K562 (cell line): ENCODE measurements around the gene GPR3. TPM values are rescaled to one million over a fixed set of nuclear protein-coding genes. Genes with fewer than 3 reads are reported as not detected.

Experiments used
- LEF1 ChIP-seq: fragments of 450-650 bp; IDR thresholded peaks from 2 replicates; pipeline ENCODE4 v1.6.1; 2016; ENCODE audit warnings: mild to moderate bottlenecking
- MBD2 ChIP-seq: sonication (generic); IDR thresholded peaks from 2 replicates; pipeline ENCODE4 v1.6.1; 2016; ENCODE audit warnings: low read depth, borderline replicate concordance
- MYBL2 ChIP-seq, 2 experiments: fragments of 450-650 bp in 1 of 2; sonication (generic) in 1 of 2; formaldehyde crosslinking in 1 of 2; IDR thresholded peaks; 2 replicates each; pipeline versions ENCODE4 v1.6.1 to v1.8.1; 2017 to 2022; ENCODE audit warnings: borderline replicate concordance in 1 of 2, inconsistent platforms in 1 of 2, low read depth in 1 of 2, mild to moderate bottlenecking in 1 of 2, missing genetic modification reagents in 1 of 2, moderate library complexity in 1 of 2
- RAD51 ChIP-seq: fragments of 450-650 bp; IDR thresholded peaks from 2 replicates; pipeline ENCODE4 v1.7.1; 2016; ENCODE audit warnings: low read depth, mild to moderate bottlenecking, borderline replicate concordance
- SMARCB1 ChIP-seq: IDR thresholded peaks from 2 replicates; pipeline ENCODE4 v1.6.1; 2011; ENCODE audit warnings: improper control_type of control experiment, low read depth; ENCODE audit not compliant: insufficient read length
- TOE1 ChIP-seq, 2 experiments: fragments of 450-650 bp in 1 of 2; sonication (generic) in 1 of 2; formaldehyde crosslinking in 1 of 2; IDR thresholded peaks; 2 replicates each; pipeline versions ENCODE4 v1.7.1 to v1.8.0; 2016 to 2022; ENCODE audit warnings: borderline replicate concordance in 2 of 2, mild to moderate bottlenecking in 2 of 2, antibody characterized with exemption in 1 of 2, inconsistent platforms in 1 of 2, low read depth in 1 of 2, missing genetic modification reagents in 1 of 2, moderate library complexity in 1 of 2
- ZKSCAN1 ChIP-seq: fragments of 150-350 bp; IDR thresholded peaks from 2 replicates; pipeline ENCODE4 v1.6.1; 2016; ENCODE audit warnings: low read depth, low read length
- polyA plus RNA-seq, 8 experiments: library from polyadenylated mRNA; depleted of rRNA in 4 of 8; stranded (reverse) in 5 of 8; unstranded in 3 of 8; fragments of >200 nt; fragmentation: Nextera tagmentation in 2 of 8; fragmentation: Illumina TruSeq in 1 of 8; extraction: Ambion mirVana in 2 of 8; extraction: Trizol in 1 of 8; gene quantifications; 2 replicates each; pipeline versions ENCODE4 v1.2.1 to v1.2.3, GENCODE V29; 2011 to 2014; ENCODE audit warnings: inconsistent platforms in 1 of 8, missing spikeins in 1 of 8
- total RNA-seq, 7 experiments: library from RNA; depleted of rRNA in 6 of 7; stranded (reverse); fragments of >200 nt in 6 of 7; fragmentation: Illumina TruSeq in 2 of 7; extraction: Trizol in 2 of 7; gene quantifications; 2 replicates each; pipeline versions ENCODE4 v1.2.1 to v1.2.3, GENCODE V29; 2011 to 2021; ENCODE audit warnings: low replicate concordance in 1 of 7
- TF ChIP-seq, protein P1 (sequence below): sonication (generic); formaldehyde crosslinking; IDR thresholded peaks from 2 replicates; pipeline ENCODE4 v1.8.0; 2023; ENCODE audit warnings: missing genetic modification reagents, mild to moderate bottlenecking, borderline replicate concordance
- TF ChIP-seq, protein P2 (sequence below): fragments of 450-650 bp; IDR thresholded peaks from 2 replicates; pipeline ENCODE4 v1.7.0; 2016; ENCODE audit warnings: borderline replicate concordance
- TF ChIP-seq, protein P3 (sequence below): fragments of 200-800 bp; sonication (Bioruptor generic); IDR thresholded peaks from 2 replicates; pipeline ENCODE4 v1.6.1; 2017; ENCODE audit warnings: missing genetic modification characterization, missing compliant biosample characterization

GPR3 gene
- total and polyA plus RNA-seq, 9 of the 15 experiments (the other 6 are each of a cell fraction or from before 2014, with no cell fraction given): 0.24 to 11.5 (median 3.7) TPM

DNA sequence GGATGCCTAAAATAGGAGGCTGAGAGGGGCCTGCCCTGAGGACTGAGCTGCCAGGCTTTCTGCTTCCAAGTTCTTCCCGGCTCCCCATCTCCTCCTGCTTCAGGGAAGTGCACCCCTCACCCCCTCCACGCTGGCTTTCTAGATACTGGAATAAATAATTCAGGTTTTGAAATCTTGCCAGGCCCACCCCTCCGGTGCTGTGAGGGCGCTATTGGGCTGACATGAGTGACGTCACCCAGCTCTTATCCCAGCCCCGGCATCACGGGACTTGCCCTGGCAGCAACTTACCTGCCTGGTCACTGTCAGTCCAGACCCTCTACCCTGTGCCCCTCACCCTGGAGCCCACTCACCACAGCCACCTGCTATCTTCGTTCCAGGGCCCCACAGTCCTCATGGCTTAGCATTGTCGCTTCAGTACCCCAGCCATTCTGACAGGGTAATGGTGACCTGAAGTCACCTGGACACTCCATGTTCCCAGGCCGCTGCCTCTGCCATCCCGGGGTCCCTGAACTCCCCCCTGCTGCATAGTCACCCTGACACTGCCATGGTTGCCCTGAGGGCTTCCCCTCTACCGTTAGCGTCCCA, 819 bp upstream of the GPR3 start (continued):
- TF ChIP-seq MBD2: no peak
- TF ChIP-seq, protein P1, sequence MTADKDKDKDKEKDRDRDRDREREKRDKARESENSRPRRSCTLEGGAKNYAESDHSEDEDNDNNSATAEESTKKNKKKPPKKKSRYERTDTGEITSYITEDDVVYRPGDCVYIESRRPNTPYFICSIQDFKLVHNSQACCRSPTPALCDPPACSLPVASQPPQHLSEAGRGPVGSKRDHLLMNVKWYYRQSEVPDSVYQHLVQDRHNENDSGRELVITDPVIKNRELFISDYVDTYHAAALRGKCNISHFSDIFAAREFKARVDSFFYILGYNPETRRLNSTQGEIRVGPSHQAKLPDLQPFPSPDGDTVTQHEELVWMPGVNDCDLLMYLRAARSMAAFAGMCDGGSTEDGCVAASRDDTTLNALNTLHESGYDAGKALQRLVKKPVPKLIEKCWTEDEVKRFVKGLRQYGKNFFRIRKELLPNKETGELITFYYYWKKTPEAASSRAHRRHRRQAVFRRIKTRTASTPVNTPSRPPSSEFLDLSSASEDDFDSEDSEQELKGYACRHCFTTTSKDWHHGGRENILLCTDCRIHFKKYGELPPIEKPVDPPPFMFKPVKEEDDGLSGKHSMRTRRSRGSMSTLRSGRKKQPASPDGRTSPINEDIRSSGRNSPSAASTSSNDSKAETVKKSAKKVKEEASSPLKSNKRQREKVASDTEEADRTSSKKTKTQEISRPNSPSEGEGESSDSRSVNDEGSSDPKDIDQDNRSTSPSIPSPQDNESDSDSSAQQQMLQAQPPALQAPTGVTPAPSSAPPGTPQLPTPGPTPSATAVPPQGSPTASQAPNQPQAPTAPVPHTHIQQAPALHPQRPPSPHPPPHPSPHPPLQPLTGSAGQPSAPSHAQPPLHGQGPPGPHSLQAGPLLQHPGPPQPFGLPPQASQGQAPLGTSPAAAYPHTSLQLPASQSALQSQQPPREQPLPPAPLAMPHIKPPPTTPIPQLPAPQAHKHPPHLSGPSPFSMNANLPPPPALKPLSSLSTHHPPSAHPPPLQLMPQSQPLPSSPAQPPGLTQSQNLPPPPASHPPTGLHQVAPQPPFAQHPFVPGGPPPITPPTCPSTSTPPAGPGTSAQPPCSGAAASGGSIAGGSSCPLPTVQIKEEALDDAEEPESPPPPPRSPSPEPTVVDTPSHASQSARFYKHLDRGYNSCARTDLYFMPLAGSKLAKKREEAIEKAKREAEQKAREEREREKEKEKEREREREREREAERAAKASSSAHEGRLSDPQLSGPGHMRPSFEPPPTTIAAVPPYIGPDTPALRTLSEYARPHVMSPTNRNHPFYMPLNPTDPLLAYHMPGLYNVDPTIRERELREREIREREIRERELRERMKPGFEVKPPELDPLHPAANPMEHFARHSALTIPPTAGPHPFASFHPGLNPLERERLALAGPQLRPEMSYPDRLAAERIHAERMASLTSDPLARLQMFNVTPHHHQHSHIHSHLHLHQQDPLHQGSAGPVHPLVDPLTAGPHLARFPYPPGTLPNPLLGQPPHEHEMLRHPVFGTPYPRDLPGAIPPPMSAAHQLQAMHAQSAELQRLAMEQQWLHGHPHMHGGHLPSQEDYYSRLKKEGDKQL (CRISPR knock-in tag): 0 out of 2 replicates have a peak, but pooled peaks have one; percentile 17
- no peak for TF ChIP-seq MYBL2 (IDR thresholded peaks at IDR 0.05; ENCODE audit: low read depth)
- TF ChIP-seq MYBL2 (CRISPR knock-in tag; IDR thresholded peaks at IDR 0.05; ENCODE audit: borderline replicate concordance): no peak
- TF ChIP-seq, protein P2, sequence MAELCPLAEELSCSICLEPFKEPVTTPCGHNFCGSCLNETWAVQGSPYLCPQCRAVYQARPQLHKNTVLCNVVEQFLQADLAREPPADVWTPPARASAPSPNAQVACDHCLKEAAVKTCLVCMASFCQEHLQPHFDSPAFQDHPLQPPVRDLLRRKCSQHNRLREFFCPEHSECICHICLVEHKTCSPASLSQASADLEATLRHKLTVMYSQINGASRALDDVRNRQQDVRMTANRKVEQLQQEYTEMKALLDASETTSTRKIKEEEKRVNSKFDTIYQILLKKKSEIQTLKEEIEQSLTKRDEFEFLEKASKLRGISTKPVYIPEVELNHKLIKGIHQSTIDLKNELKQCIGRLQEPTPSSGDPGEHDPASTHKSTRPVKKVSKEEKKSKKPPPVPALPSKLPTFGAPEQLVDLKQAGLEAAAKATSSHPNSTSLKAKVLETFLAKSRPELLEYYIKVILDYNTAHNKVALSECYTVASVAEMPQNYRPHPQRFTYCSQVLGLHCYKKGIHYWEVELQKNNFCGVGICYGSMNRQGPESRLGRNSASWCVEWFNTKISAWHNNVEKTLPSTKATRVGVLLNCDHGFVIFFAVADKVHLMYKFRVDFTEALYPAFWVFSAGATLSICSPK: no peak
- TF ChIP-seq TOE1 (IDR thresholded peaks at IDR 0.05; ENCODE audit: borderline replicate concordance): peak; percentile 37; the same call in 1 of the 2 replicates
- TF ChIP-seq TOE1 (CRISPR knock-in tag; IDR thresholded peaks at IDR 0.05; ENCODE audit: borderline replicate concordance, low read depth): no peak
- TF ChIP-seq LEF1: no peak
- TF ChIP-seq, protein P3, sequence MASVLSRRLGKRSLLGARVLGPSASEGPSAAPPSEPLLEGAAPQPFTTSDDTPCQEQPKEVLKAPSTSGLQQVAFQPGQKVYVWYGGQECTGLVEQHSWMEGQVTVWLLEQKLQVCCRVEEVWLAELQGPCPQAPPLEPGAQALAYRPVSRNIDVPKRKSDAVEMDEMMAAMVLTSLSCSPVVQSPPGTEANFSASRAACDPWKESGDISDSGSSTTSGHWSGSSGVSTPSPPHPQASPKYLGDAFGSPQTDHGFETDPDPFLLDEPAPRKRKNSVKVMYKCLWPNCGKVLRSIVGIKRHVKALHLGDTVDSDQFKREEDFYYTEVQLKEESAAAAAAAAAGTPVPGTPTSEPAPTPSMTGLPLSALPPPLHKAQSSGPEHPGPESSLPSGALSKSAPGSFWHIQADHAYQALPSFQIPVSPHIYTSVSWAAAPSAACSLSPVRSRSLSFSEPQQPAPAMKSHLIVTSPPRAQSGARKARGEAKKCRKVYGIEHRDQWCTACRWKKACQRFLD (CRISPR knock-in tag): 0 out of 2 replicates have a peak, but pooled peaks have one; percentile 59
- no peak for TF ChIP-seq ZKSCAN1
- TF ChIP-seq SMARCB1: no peak
- no peak for TF ChIP-seq RAD51
